GM19324 (cell line): ENCODE measurements around the gene MLYCD.
A peak's percentile ranks its signal among the peaks of the same experiment; 100 is the strongest.

Experiments
- ATAC-seq: cut with Tn5 transposase; IDR thresholded peaks from one replicate; pipeline ENCODE4 v1.9.1; 2021; ENCODE audit warnings: mild to moderate bottlenecking, moderate library complexity; ENCODE audit not compliant: unreplicated experiment, low FRiP score

The MLYCD gene

DNA sequence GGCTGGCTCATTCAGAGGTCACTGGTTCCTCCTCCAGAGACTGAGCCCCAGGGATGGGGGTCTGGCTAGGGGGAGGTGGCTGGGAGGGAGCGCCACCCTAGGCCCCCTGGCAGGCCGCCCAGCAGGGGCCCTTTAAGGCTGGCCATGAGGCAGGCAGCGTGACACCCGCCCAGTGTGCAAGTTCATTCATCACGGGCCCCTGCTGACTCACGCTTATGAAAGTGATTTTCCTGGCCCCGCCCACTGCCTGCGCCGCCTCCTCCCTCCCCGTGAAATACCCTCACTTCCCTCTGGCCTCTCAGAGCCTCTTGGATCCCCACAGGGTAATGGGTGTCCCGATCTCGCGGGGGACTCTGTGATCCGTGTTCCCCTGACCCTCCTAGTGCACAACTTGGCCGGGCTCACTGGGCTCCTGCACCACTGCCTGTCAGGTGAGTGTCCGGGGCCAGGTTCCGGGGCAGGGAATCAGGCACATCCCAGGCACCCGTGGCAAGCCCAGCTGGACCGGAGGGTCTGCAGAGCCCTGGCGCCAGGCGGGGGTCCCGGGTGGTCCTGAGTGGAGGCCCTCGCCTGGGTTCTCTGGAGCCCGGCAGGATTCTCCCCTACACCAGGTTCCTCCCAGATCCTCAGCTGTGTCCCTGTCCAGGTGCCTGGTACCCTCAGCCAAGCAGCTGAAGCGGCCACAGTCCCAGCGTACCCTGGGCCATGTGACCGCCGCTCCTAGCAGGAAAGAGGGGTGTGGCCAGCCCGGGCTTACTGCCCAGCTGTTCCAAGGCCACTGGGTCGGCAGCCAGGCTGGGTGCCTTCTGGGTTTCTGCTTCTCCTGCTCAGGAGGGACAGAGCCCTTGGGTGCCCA lies 54.3 kb downstream of the MLYCD start, which contains the start of gene OSGIN1:
TSS of gene OSGIN1 (plus strand) at position 301 of the 856 bp plus-strand sequence. CDS start 4,432 bp downstream, outside the sequence.
- peak; percentile 65 for ATAC-seq

GRCh38 chr16:83953796-83954576 lies 55.1 kb downstream of the MLYCD start:
- no peak for ATAC-seq

DNA sequence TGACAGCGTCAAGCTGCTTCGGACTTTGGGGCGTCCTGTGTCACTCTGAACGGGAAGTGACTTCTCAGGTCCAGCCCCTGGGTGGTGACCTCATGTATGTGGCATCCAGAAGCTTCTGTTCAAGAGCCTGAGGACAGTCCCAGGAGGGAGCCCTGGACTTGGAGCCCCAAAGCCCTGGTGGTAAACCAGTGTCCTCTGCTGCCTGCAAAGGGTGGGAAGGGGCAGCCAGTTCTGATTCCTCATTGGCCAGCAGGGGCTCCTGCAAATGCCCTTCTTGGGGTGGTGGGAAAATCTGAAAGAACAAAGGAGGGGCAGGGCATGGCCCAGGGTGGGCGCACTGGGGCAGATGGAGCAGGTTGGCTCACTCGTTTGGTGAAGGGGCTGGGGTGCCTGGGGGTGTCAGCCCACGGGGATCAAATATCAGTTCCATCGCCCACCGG lies 55.7 kb downstream of the MLYCD start:
- no peak for ATAC-seq

GRCh38 chr16:83955218-83956130 lies 56.6 kb downstream of the MLYCD start:
- ATAC-seq: no peak

GRCh38 chr16:83956336-83957289 lies 57.7 kb downstream of the MLYCD start:
- no peak for ATAC-seq

DNA sequence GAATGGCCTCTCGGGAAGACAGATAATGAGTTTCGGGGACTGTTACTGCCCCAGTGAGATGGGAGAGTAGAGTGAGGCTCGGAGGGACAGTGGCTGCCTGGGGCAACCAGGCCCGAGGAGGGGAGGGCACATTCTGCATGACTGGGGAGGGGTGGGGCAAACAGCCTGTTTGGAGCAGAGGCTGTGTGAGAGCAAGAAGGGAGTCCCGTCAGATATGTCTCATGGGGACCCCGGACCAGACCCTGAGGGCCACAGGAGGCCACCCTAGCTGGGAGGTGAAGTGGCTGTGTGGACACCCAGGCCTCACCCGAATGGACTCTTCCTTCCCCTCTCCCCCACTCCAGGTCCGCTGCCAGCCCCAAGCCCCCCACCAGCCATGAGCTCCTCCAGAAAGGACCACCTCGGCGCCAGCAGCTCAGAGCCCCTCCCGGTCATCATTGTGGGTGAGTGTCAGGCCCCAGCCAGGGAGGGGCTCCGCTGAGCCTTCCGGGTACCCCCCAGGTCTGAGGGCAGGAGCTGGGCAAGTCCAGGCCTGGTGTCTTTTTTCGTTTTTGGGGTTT lies 58.5 kb downstream of the MLYCD start:
- ATAC-seq: no peak

DNA sequence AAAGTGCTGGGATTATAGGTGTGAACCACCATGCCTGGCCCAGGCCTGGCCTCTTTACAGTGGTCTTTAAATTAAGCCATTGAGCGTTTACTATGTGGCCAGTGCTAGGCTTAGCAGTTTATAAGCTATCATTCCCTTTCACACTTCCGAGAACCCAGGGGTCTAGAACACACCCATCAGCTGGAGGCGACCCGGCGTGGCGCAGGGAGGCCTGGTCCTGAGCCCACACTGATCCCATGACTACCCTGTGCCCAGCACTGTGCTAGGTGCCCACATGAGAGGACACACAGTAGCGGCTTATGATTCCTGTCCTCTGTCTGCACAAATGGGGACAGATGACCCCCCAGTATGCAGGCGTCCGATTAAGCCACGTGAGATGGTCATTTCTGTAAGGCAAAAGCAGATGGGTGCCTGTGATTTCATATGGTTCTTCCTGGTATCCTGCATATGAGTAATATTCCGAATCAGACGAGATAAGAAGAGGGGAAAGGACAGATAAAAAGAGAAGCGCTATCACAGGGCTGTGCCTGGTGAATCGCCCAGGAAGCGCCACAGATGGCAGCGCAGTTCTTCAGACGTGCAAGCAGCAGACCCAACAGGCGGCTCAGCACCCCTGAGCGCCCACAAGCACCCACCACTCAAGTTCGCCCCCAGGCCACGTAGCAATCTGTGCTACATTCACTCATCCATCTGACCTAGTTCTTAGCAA lies 59.4 kb downstream of the MLYCD start:
- ATAC-seq: no peak

DNA sequence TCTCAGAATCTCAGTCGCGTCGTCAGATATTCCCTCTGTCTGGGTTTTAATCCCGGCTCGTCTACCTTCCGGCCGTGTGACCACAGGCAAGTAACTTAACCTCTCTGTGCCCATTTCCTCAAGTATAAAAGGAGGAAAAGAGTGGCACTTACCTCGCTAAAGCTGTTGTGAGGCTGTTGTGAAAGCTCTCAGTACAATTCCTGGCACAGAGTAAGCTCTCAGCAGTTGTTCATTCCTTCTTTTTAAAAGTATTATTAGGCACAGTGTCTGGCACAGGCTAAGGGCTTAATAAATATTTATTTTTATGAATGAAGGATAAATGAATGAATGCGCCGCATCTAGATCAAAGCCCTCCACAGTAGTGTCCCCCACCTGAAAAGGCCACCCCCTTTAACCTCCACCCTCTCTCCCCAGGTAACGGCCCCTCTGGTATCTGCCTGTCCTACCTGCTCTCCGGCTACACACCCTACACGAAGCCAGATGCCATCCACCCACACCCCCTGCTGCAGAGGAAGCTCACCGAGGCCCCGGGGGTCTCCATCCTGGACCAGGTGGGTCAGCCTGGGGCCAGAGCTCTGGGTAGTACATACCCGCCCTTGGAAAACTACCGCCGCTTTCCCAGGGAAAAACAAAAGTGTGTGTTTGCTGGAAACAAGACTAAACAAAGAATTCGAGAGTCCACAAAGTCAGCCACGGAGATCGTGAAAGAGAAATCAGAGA lies 60.1 kb downstream of the MLYCD start:
- ATAC-seq: no peak

DNA sequence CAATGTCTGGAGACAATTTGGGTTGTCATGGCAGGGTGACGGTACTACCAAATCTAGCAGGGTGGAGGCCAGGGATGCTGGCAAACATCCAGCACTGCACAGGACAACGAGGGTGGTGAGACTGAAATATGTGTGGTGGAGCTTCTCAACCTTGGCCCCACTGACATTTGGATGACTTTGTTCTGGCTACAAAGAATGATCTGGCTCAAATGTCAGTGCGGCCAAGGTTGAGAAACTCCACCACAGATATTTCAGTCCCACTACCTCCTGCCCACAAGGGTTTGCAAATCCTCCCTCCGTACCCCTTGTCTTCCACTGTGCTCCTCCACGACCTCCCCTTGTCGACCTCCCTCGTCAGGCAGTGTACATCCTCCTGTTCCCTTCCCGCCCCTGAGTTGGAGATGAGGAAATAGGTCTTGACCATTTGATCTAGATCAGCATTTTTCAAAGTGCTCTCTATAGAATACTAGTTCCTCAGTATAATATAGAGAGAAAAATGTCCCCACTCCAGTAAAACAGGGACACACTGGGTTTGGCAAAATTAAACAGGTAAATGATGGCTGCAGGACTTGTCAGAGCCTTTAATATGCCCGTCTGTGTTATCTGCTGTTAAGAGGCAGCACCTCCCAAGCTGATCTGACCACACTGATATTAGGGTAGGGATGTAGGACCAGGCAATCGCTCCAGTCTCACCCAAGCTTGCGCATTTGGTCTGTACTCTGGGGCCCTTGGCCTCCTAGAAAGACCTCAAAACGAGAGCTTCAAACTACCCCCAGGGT lies 60.9 kb downstream of the MLYCD start:
- no peak for ATAC-seq

DNA sequence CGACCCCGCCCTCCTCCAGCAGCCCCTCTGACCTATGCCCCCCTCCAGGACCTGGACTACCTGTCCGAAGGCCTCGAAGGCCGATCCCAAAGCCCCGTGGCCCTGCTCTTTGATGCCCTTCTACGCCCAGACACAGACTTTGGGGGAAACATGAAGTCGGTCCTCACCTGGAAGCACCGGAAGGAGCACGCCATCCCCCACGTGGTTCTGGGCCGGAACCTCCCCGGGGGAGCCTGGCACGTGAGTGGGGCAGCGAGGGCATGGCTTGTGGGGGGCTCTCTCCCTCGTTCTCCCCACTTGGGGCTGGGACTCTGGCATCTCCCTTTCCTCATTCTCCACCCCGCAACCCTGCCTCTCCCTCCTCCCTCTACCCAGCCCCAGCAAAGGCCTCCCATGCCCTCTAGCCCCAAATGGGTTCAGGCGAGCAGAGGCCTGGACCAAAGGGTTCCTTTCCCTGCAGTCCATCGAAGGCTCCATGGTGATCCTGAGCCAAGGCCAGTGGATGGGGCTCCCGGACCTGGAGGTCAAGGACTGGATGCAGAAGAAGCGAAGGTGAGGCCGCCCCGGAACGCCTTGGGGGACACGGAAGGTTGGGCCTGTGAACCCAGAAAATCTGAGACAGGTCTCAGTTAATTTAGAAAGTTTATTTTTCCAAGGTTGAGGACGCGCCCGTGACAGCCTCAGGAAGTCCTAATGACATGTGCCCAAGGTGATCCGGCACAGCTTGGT lies 61.8 kb downstream of the MLYCD start:
- no peak for ATAC-seq

DNA sequence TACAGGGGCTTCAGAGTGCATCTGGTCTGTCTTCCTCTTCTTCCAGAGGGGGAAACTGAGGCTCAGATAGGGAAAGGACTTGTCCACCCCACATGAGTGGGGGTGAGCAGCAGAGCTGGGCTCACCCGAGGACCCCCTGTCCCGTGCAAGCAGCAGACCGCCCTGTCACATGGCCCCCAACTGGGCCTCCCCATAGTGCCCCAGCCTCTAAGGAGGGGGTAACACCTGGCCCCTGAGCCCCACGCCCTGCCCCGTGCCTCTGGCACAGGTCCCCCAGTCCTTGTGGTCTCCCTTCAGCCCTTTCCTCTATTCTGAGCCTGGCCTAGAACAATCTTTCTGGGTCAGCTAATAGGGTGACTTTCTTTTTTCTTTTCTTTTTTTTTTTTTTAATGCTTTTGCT lies 62.7 kb downstream of the MLYCD start:
- no peak for ATAC-seq

GRCh38 chr16:83963277-83964119 lies 64.6 kb downstream of the MLYCD start:
- ATAC-seq: no peak

- ATAC-seq: no peak
Observed at GRCh38 chr16:83964684-83965443, 65.9 kb downstream of the MLYCD start.

DNA sequence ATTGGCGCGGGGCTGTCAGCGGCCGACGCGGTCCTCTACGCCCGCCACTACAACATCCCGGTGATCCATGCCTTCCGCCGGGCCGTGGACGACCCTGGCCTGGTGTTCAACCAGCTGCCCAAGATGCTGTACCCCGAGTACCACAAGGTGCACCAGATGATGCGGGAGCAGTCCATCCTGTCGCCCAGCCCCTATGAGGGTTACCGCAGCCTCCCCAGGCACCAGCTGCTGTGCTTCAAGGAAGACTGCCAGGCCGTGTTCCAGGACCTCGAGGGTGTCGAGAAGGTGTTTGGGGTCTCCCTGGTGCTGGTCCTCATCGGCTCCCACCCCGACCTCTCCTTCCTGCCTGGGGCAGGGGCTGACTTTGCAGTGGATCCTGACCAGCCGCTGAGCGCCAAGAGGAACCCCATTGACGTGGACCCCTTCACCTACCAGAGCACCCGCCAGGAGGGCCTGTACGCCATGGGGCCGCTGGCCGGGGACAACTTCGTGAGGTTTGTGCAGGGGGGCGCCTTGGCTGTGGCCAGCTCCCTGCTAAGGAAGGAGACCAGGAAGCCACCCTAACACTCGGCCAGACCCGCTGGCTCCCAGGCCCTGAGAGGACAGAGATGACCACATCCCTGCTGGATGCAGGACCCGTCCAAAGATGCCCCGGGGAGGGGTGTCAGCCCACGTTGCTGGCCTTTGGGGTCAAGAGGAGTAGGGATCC lies 66.7 kb downstream of the MLYCD start:
- no peak for ATAC-seq
